ENCODE measurements around the gene TTC7B. TPM values are rescaled to one million over a fixed set of nuclear protein-coding genes. Genes with fewer than 3 reads are reported as not detected.

The TTC7B gene
- total and polyA plus RNA-seq, 2 donors (not counting 3 experiments of a cell fraction or from before 2014, with no cell fraction given): 46.8 to 76.5 TPM

GRCh38 chr14:90757452-90757851 lies 58.8 kb downstream of the TTC7B start:
- ChIA-PET POLR2A (no interaction called here), CTCF (interaction anchor here (0.8 to 5.6 kb wide), 13 partner anchors 14 to 468 kb away, joined by 3 to 108 read pairs (median 11); partner anchors contain the start of gene TTC7B)
- Histone ChIP-seq H3K4me3 (replicated peaks in 1 of 3; ENCODE audit: insufficient read depth in 1 of 3, low read depth in 1 of 3, low read length in 3 of 3) (no peak overlapping the region), H4K20me1 (replicated peaks; ENCODE audit: control insufficient read depth, extremely low read depth, insufficient read depth, low read length) (no peaks in the 10 kb centered on the region), H3K9me3 (replicated peaks; ENCODE audit: control insufficient read depth, insufficient read depth, low read length) (no peaks in the 10 kb centered on the region), H3K27me3 (ENCODE audit: control insufficient read depth in 2 of 2, insufficient read depth in 2 of 2, low read length in 2 of 2) (no peaks in the 10 kb centered on the region), H3K4me1 (ENCODE audit: control insufficient read depth, extremely low read depth, insufficient read depth, low read length) (peaks cover 15% of the 10 kb centered on the region), H3K9ac (replicated peaks; ENCODE audit: extremely low read depth, insufficient read depth, low read length) (no peak overlapping the region), H3K27ac (ENCODE audit: insufficient read depth, low read depth, low read length) (no peak overlapping the region), H3K9me1 (replicated peaks; ENCODE audit: control insufficient read depth, extremely low read depth, insufficient read depth, low read length) (no peaks in the 10 kb centered on the region), H2AFZ (ENCODE audit: low read depth, low read length) (no peak overlapping the region), H3K79me2 (ENCODE audit: control insufficient read depth, insufficient read depth, low read length) (no peaks in the 10 kb centered on the region), H3K36me3 (ENCODE audit: control insufficient read depth in 2 of 2, extremely low read depth in 1 of 2, insufficient read depth in 2 of 2, low read length in 2 of 2) (no peaks in the 10 kb centered on the region), H3K4me2 (ENCODE audit: insufficient read depth, low read length) (no peak overlapping the region)
- DNase-seq (ENCODE audit: low read depth, low spot score): no peak
- intact Hi-C loops (cut with micrococcal nuclease): loop anchor here (5.0 kb wide), 1 partner anchor 470 kb away; no protein-coding TSS in a partner anchor
- BruUV-seq (replicated peaks): no TSS peak
- TF ChIP-seq POLR2A (IDR thresholded peaks at IDR 0.05; ENCODE audit: low read depth, low read length) (no peak), JUN (IDR thresholded peaks at IDR 0.05; ENCODE audit: borderline replicate concordance, insufficient read depth, insufficient read length, low read depth) (no peak)
- dilution Hi-C loops (cut with MboI; ENCODE audit: extremely low pct_ligation_motif_present, low sequenced_read_pairs): no loop called here
- FAIRE-seq: no peak

GRCh38 chr14:90756755-90757345 lies 59.4 kb downstream of the TTC7B start:
- Histone ChIP-seq H3K9ac (replicated peaks; ENCODE audit: extremely low read depth, insufficient read depth, low read length) (no peak overlapping the region), H3K9me3 (replicated peaks; ENCODE audit: control insufficient read depth, insufficient read depth, low read length) (no peaks in the 10 kb centered on the region), H3K4me1 (ENCODE audit: control insufficient read depth, extremely low read depth, insufficient read depth, low read length) (peaks cover 15% of the 10 kb centered on the region), H3K36me3 (ENCODE audit: control insufficient read depth in 2 of 2, extremely low read depth in 1 of 2, insufficient read depth in 2 of 2, low read length in 2 of 2) (no peaks in the 10 kb centered on the region), H2AFZ (ENCODE audit: low read depth, low read length) (no peak overlapping the region), H4K20me1 (replicated peaks; ENCODE audit: control insufficient read depth, extremely low read depth, insufficient read depth, low read length) (no peaks in the 10 kb centered on the region), H3K4me2 (ENCODE audit: insufficient read depth, low read length) (no peak overlapping the region), H3K27me3 (ENCODE audit: control insufficient read depth in 2 of 2, insufficient read depth in 2 of 2, low read length in 2 of 2) (no peaks in the 10 kb centered on the region), H3K79me2 (ENCODE audit: control insufficient read depth, insufficient read depth, low read length) (no peaks in the 10 kb centered on the region), H3K4me3 (replicated peaks in 1 of 3; ENCODE audit: insufficient read depth in 1 of 3, low read depth in 1 of 3, low read length in 3 of 3) (no peak overlapping the region), H3K9me1 (replicated peaks; ENCODE audit: control insufficient read depth, extremely low read depth, insufficient read depth, low read length) (no peaks in the 10 kb centered on the region), H3K27ac (ENCODE audit: insufficient read depth, low read depth, low read length) (no peak overlapping the region)
- TF ChIP-seq MYC (IDR thresholded peaks at IDR 0.05; ENCODE audit: low read depth, low read length) (no peak), JUN (IDR thresholded peaks at IDR 0.05; ENCODE audit: borderline replicate concordance, insufficient read depth, insufficient read length, low read depth) (no peak)
- dilution Hi-C loops (cut with MboI; ENCODE audit: extremely low pct_ligation_motif_present, low sequenced_read_pairs) (no loop called here), intact Hi-C loops (cut with micrococcal nuclease) (loop anchor here (5.0 kb wide), 1 partner anchor 470 kb away; no protein-coding TSS in a partner anchor)
- no peak for DNase-seq (ENCODE audit: low read depth, low spot score)
- BruUV-seq (replicated peaks): no TSS peak
- no peak for FAIRE-seq
- POLR2A ChIA-PET: no interaction called here
- CTCF ChIA-PET: interaction anchor here (1.0 to 5.6 kb wide), 7 partner anchors 14 to 468 kb away, joined by 3 to 47 read pairs (median 12); partner anchors contain the start of gene TTC7B

Data from endothelial cell of umbilical vein (primary cell).